ENCODE results near the gene SPCS2. TPM values are rescaled to one million over a fixed set of nuclear protein-coding genes. Genes with fewer than 3 reads are reported as not detected.

SPCS2 gene
- total RNA-seq = 167 and 172 TPM in 2 replicates

GRCh38 chr11:74948898-74949752, at the start of gene SPCS2, which contains the start of gene XRRA1:
TSS of gene SPCS2 (plus strand) at chr11:74949266. CDS start at chr11:74949286, 20 bp downstream.
TSS of gene XRRA1 (minus strand) at chr11:74949091. CDS start at chr11:74940878, 8,213 bp downstream.
- Mint-ChIP-seq H3K4me3 (peak within 1 kb of the TSS; percentile 96), H3K27ac (peak within 1 kb of the TSS; percentile 96), H3K27me3 (ENCODE audit: insufficient read depth) (no peaks in the 10 kb centered on the region), H3K4me1 (ENCODE audit: low read depth) (peaks cover 46% of the 10 kb centered on the region), H3K36me3 (ENCODE audit: low read depth) (peaks cover 26% of the 10 kb centered on the region), H3K9me3 (no peaks in the 10 kb centered on the region)
- intact Hi-C loops (cut with micrococcal nuclease) = loop anchor here (1.0 to 10.0 kb wide), 11 partner anchors 20 to 1804 kb away; partner anchors contain the start of genes FCHSD2, LIPT2, NEU3 and PGM2L1
- peak; percentile 98 for DNase-seq (ENCODE audit: low spot score)

GRCh38 chr11:74902342-74902741, 46.7 kb upstream of the SPCS2 start:
- Mint-ChIP-seq H3K27me3 (ENCODE audit: insufficient read depth) (no peaks in the 10 kb centered on the region), H3K36me3 (ENCODE audit: low read depth) (peaks cover 19% of the 10 kb centered on the region), H3K4me1 (ENCODE audit: low read depth) (no peaks in the 10 kb centered on the region), H3K27ac (no peak overlapping the region), H3K9me3 (peaks cover 36% of the 10 kb centered on the region), H3K4me3 (no peak overlapping the region)
- DNase-seq (ENCODE audit: low spot score) = no peak
- intact Hi-C loops (cut with micrococcal nuclease) = no loop called here

GRCh38 chr11:74905326-74905725, 43.7 kb upstream of the SPCS2 start:
- intact Hi-C loops (cut with micrococcal nuclease) = no loop called here
- Mint-ChIP-seq H3K9me3 (peaks cover 15% of the 10 kb centered on the region), H3K27me3 (ENCODE audit: insufficient read depth) (no peaks in the 10 kb centered on the region), H3K4me1 (ENCODE audit: low read depth) (no peaks in the 10 kb centered on the region), H3K27ac (no peak overlapping the region), H3K36me3 (ENCODE audit: low read depth) (peaks cover 11% of the 10 kb centered on the region), H3K4me3 (no peak overlapping the region)
- DNase-seq (ENCODE audit: low spot score) = no peak

GRCh38 chr11:74909385-74909784, 39.7 kb upstream of the SPCS2 start:
- intact Hi-C loops (cut with micrococcal nuclease) = no loop called here
- Mint-ChIP-seq H3K27ac (no peak overlapping the region), H3K36me3 (ENCODE audit: low read depth) (peaks cover 14% of the 10 kb centered on the region), H3K4me3 (no peak overlapping the region), H3K4me1 (ENCODE audit: low read depth) (no peaks in the 10 kb centered on the region), H3K9me3 (no peaks in the 10 kb centered on the region), H3K27me3 (ENCODE audit: insufficient read depth) (no peaks in the 10 kb centered on the region)
- DNase-seq (ENCODE audit: low spot score) = no peak

GRCh38 chr11:74909812-74910211, 39.3 kb upstream of the SPCS2 start:
- H3K4me1 Mint-ChIP-seq (ENCODE audit: low read depth) = no peaks in the 10 kb centered on the region
- no peak overlapping the region for H3K4me3 Mint-ChIP-seq
- H3K27ac Mint-ChIP-seq = no peak overlapping the region
- intact Hi-C loops (cut with micrococcal nuclease) = no loop called here
- DNase-seq (ENCODE audit: low spot score) = no peak
- no peaks in the 10 kb centered on the region for H3K27me3 Mint-ChIP-seq (ENCODE audit: insufficient read depth)
- H3K36me3 Mint-ChIP-seq (ENCODE audit: low read depth) = peaks cover 17% of the 10 kb centered on the region
- H3K9me3 Mint-ChIP-seq = no peaks in the 10 kb centered on the region

- H3K27ac Mint-ChIP-seq = no peak overlapping the region
- DNase-seq (ENCODE audit: low spot score) = no peak
- no peaks in the 10 kb centered on the region for H3K27me3 Mint-ChIP-seq (ENCODE audit: insufficient read depth)
- H3K36me3 Mint-ChIP-seq (ENCODE audit: low read depth) = peaks cover 18% of the 10 kb centered on the region
- H3K4me1 Mint-ChIP-seq (ENCODE audit: low read depth) = peaks cover 26% of the 10 kb centered on the region
- no peaks in the 10 kb centered on the region for H3K9me3 Mint-ChIP-seq
- intact Hi-C loops (cut with micrococcal nuclease) = no loop called here
- no peak overlapping the region for H3K4me3 Mint-ChIP-seq
Measured at GRCh38 chr11:74923125-74923524, 25.9 kb upstream of the SPCS2 start.

- intact Hi-C loops (cut with micrococcal nuclease) = no loop called here
- no peaks in the 10 kb centered on the region for H3K9me3 Mint-ChIP-seq
- H3K27ac Mint-ChIP-seq = no peak overlapping the region
Measured at GRCh38 chr11:74925281-74925680, 23.8 kb upstream of the SPCS2 start.

GRCh38 chr11:74926304-74927030, 22.6 kb upstream of the SPCS2 start:
- peak; percentile 20 for DNase-seq (ENCODE audit: low spot score)
- H3K27me3 Mint-ChIP-seq (ENCODE audit: insufficient read depth) = no peaks in the 10 kb centered on the region
- no peaks in the 10 kb centered on the region for H3K9me3 Mint-ChIP-seq
- intact Hi-C loops (cut with micrococcal nuclease) = no loop called here
- peaks cover 9% of the 10 kb centered on the region for H3K36me3 Mint-ChIP-seq (ENCODE audit: low read depth)
- H3K4me3 Mint-ChIP-seq = no peak overlapping the region
- peak overlapping the region; percentile 54 for H3K27ac Mint-ChIP-seq
- peaks cover 26% of the 10 kb centered on the region for H3K4me1 Mint-ChIP-seq (ENCODE audit: low read depth)

More at GRCh38 chr11:74925281-74925680, 23.8 kb upstream of the SPCS2 start:
- Mint-ChIP-seq H3K4me1 (ENCODE audit: low read depth) (peaks cover 26% of the 10 kb centered on the region), H3K4me3 (no peak overlapping the region), H3K36me3 (ENCODE audit: low read depth) (peaks cover 12% of the 10 kb centered on the region), H3K27me3 (ENCODE audit: insufficient read depth) (no peaks in the 10 kb centered on the region)
- no peak for DNase-seq (ENCODE audit: low spot score)

- DNase-seq (ENCODE audit: low spot score) = no peak
- peaks cover 7% of the 10 kb centered on the region for H3K36me3 Mint-ChIP-seq (ENCODE audit: low read depth)
- intact Hi-C loops (cut with micrococcal nuclease) = no loop called here
- H3K27me3 Mint-ChIP-seq (ENCODE audit: insufficient read depth) = no peaks in the 10 kb centered on the region
- no peak overlapping the region for H3K4me3 Mint-ChIP-seq
- no peak overlapping the region for H3K27ac Mint-ChIP-seq
- H3K9me3 Mint-ChIP-seq = no peaks in the 10 kb centered on the region
- H3K4me1 Mint-ChIP-seq (ENCODE audit: low read depth) = peaks cover 33% of the 10 kb centered on the region
Measured at GRCh38 chr11:74927496-74927895, 21.6 kb upstream of the SPCS2 start.

- DNase-seq (ENCODE audit: low spot score) = peak; percentile 49
- H3K27ac Mint-ChIP-seq = no peak overlapping the region
- no peaks in the 10 kb centered on the region for H3K9me3 Mint-ChIP-seq
- H3K27me3 Mint-ChIP-seq (ENCODE audit: insufficient read depth) = no peaks in the 10 kb centered on the region
- intact Hi-C loops (cut with micrococcal nuclease) = loop anchor here (1.0 to 2.0 kb wide), 7 partner anchors 20 to 319 kb away; partner anchors contain the start of genes NEU3, SPCS2, TPBGL and XRRA1
- H3K4me3 Mint-ChIP-seq = no peak overlapping the region
- H3K36me3 Mint-ChIP-seq (ENCODE audit: low read depth) = peaks cover 11% of the 10 kb centered on the region
- H3K4me1 Mint-ChIP-seq (ENCODE audit: low read depth) = peaks cover 42% of the 10 kb centered on the region
Measured at GRCh38 chr11:74929431-74930363, 19.4 kb upstream of the SPCS2 start.

GRCh38 chr11:74932169-74932568, 16.9 kb upstream of the SPCS2 start:
- H3K27ac Mint-ChIP-seq = peak overlapping the region; percentile 69
- H3K27me3 Mint-ChIP-seq (ENCODE audit: insufficient read depth) = no peaks in the 10 kb centered on the region
- H3K9me3 Mint-ChIP-seq = no peaks in the 10 kb centered on the region
- intact Hi-C loops (cut with micrococcal nuclease) = no loop called here
- peaks cover 15% of the 10 kb centered on the region for H3K36me3 Mint-ChIP-seq (ENCODE audit: low read depth)
- no peak overlapping the region for H3K4me3 Mint-ChIP-seq
- DNase-seq (ENCODE audit: low spot score) = no peak
- peaks cover 19% of the 10 kb centered on the region for H3K4me1 Mint-ChIP-seq (ENCODE audit: low read depth)

GRCh38 chr11:74932797-74933196, 16.3 kb upstream of the SPCS2 start:
- intact Hi-C loops (cut with micrococcal nuclease) = no loop called here
- Mint-ChIP-seq H3K36me3 (ENCODE audit: low read depth) (peaks cover 18% of the 10 kb centered on the region), H3K27ac (no peak overlapping the region), H3K4me1 (ENCODE audit: low read depth) (peaks cover 16% of the 10 kb centered on the region), H3K4me3 (no peak overlapping the region), H3K27me3 (ENCODE audit: insufficient read depth) (no peaks in the 10 kb centered on the region), H3K9me3 (no peaks in the 10 kb centered on the region)
- no peak for DNase-seq (ENCODE audit: low spot score)

Measured in activated T-helper 1 cell treated with anti-CD3 and anti-CD28 coated beads, Interleukin-12 subunit alpha, Interleukin-12 subunit beta, Interleukin-2, Interleukin-4 antibody, amounts not matched to agents 30 ng/mL and 10 ng/mL and 1 ng/mL, durations not matched to agents 14 hours and 24 hours and 36 hours (primary cell).